ENCODE data around the gene NAGLU.
"Not testable (repeated sequence)": the region's sequence is repeated elsewhere in the genome, so short reads cannot be mapped to it uniquely, and the experiment has no call there.

NAGLU gene

DNA sequence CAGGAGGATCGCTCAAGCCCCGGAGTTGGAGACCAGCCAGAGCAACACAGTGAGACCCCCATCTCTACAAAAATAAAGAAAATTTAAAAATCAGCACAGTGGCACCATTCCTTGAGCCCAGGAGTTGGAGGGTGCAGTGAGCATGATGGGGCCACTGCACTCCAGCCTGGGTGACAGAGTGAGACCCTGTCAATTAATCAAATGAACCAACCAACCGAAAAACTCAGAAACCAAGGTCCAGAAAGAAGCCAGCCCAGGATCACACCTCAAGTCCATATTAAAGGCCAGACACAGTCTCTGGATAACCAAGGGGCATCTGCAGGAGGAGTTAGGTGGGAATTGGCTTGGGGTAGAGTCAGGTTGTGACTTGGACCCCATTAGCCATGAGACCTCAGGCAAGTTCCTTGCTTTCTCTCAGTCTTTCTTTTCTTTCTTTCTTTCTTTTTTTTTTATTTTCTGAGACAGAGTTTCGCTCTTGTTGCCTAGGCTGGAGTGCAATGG, 19.1 kb downstream of the NAGLU start:
- CTCF ChIA-PET, result interaction anchor here (1.3 to 2.0 kb wide), 2 partner anchors 9 to 23 kb away, joined by 3 to 5 read pairs; partner anchors contain the start of gene PSMC3IP
- TF ChIP-seq, protein P1, sequence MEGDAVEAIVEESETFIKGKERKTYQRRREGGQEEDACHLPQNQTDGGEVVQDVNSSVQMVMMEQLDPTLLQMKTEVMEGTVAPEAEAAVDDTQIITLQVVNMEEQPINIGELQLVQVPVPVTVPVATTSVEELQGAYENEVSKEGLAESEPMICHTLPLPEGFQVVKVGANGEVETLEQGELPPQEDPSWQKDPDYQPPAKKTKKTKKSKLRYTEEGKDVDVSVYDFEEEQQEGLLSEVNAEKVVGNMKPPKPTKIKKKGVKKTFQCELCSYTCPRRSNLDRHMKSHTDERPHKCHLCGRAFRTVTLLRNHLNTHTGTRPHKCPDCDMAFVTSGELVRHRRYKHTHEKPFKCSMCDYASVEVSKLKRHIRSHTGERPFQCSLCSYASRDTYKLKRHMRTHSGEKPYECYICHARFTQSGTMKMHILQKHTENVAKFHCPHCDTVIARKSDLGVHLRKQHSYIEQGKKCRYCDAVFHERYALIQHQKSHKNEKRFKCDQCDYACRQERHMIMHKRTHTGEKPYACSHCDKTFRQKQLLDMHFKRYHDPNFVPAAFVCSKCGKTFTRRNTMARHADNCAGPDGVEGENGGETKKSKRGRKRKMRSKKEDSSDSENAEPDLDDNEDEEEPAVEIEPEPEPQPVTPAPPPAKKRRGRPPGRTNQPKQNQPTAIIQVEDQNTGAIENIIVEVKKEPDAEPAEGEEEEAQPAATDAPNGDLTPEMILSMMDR (IDR thresholded peaks at IDR 0.05; ENCODE audit: insufficient read depth, low read length, missing control alignments), result no peak

DNA sequence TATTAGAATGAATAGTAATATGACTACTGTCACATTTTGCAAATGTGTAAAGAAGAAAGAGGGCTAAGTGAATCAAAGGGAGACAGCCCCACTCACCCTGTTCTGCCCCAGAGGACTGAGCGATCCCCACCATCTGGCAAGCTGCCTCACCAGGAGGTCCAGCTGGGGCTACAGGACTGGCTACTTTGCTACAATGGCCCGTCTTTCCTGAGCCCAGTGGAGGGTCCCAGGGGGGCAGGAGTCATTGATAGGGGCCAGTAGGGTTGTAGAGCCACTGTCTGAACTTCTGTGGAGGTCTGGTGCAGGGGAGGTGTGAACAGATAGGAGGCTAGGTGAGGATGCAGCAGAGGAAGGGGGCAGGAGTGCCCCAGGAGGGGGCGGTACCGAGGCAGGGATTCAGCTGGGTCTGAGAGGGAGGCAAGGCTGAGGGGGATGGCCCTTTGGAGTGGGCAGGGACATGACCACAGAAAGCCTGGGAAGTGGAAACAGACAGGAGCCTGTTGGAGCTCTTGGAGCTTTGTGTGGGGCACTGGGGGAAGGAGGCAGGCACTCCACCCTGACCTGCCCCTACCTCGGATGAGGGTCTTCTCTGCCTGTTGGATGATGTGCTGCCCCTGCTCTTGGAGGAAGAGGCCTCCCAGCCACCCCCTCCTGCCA, 20.0 kb downstream of the NAGLU start:
- POLR2A ChIA-PET; DNase-seq (ENCODE audit: low read depth, low spot score); H3K4me3 ChIP-seq (ENCODE audit: low read depth, low read length): not testable (repeated sequence)
- CTCF ChIA-PET, result interaction anchor here (2.0 kb wide), 1 partner anchor 22 kb away, joined by 5 read pairs; the partner anchor contains the start of gene PSMC3IP

More for the DNA sequence above, 19.1 kb downstream of the NAGLU start:
- DNase-seq (ENCODE audit: low read depth, low spot score), result no peak
- peak overlapping the region; percentile 78 for H3K4me3 ChIP-seq (ENCODE audit: low read depth, low read length)
- POLR2A ChIA-PET, result interaction anchor here (0.8 to 1.2 kb wide), 5 partner anchors 10 to 132 kb away, joined by 3 to 6 read pairs (median 4); partner anchors contain the start of genes CAVIN1 and MLX

DNA sequence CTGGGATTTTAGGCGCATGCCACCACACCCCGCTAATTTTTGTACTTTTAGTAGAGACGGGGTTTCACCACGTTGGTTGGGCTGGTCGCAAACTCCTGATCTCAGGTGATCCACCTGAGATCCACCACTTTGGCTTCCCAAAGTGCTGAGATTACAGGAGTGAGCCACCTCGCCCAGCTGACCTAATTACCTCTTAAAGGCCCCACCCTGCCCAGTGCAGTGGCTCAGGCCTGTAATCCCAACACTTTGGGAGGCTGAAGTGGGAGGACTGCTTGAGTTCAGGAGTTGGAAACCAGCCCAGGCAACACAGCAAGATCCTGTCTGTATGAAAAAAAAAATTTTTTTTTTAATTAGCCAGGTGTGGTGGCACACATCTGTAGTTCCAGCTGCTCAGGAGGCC, 23.0 kb downstream of the NAGLU start:
- POLR2A ChIA-PET, result interaction anchor here (0.9 to 1.0 kb wide), 2 partner anchors 11 to 136 kb away, joined by 3 read pairs; partner anchors contain the start of gene CAVIN1
- H3K4me3 ChIP-seq (ENCODE audit: low read depth, low read length), result no peak overlapping the region
- no peak for DNase-seq (ENCODE audit: low read depth, low spot score)
- CTCF ChIA-PET, result no interaction called here
- TF ChIP-seq, protein P1 (IDR thresholded peaks at IDR 0.05; ENCODE audit: insufficient read depth, low read length, missing control alignments), result no peak

DNA sequence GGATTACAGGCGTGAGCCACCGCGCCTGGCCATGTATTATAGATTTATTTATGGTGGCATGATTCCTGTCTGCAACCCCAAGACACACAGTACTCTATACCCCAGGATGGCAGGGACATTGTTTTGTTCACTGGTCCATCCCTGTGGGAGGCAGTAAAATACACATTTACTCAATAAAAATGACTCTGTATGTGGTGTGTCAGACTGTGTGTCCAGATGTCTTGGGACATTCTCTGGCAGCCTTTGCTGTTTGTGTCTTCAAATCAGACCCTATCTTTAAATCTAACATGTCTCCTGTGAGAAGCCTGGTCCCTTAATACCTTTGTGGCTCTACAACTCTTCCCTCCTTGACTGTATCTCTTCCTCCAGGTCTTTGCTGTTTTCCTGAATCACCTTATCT, 24.2 kb downstream of the NAGLU start:
- ChIA-PET POLR2A (interaction anchor here (0.9 kb wide), 1 partner anchor 17 kb away, joined by 3 read pairs; the partner anchor contains the start of gene PSMC3IP), CTCF (no interaction called here)
- H3K4me3 ChIP-seq (ENCODE audit: low read depth, low read length), result no peak overlapping the region
- DNase-seq (ENCODE audit: low read depth, low spot score), result no peak
- TF ChIP-seq, protein P1 (IDR thresholded peaks at IDR 0.05; ENCODE audit: insufficient read depth, low read length, missing control alignments), result no peak

DNA sequence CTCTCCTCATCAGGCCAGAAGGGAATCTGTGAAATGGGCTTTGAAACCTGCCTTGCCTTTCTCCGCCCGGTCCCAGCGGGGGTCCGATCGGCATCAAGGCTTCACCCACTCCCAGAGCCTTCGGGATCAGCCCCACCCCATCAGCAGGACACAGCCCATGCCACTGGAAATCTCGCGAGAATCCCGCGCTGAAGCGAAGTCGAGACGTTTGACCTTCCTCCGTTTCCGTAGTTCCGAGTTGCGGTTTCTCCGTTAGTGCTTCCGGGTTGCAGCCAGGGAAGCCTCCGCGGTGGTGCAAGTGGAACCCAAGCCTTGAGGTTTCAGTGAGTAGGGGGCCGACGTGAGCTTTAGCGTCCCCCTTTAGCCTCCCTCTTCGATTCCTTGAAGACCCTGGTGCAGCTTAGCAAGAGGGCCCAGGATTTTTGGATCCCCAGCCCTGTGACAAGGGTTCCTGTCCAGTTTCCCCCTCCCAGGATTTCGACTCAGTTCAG, 25.9 kb downstream of the NAGLU start, which contains the start of gene COASY:
TSS of gene COASY (plus strand) at position 252 of the 491 bp plus-strand sequence. CDS start 475 bp downstream, outside the sequence.
- DNase-seq (ENCODE audit: low read depth, low spot score), result peak; percentile 85
- TF ChIP-seq, protein P1 (IDR thresholded peaks at IDR 0.05; ENCODE audit: insufficient read depth, low read length, missing control alignments), result no peak
- ChIA-PET CTCF (no interaction called here), POLR2A (no interaction called here)
- peak within 1 kb of the TSS; percentile 83 for H3K4me3 ChIP-seq (ENCODE audit: low read depth, low read length)

DNA sequence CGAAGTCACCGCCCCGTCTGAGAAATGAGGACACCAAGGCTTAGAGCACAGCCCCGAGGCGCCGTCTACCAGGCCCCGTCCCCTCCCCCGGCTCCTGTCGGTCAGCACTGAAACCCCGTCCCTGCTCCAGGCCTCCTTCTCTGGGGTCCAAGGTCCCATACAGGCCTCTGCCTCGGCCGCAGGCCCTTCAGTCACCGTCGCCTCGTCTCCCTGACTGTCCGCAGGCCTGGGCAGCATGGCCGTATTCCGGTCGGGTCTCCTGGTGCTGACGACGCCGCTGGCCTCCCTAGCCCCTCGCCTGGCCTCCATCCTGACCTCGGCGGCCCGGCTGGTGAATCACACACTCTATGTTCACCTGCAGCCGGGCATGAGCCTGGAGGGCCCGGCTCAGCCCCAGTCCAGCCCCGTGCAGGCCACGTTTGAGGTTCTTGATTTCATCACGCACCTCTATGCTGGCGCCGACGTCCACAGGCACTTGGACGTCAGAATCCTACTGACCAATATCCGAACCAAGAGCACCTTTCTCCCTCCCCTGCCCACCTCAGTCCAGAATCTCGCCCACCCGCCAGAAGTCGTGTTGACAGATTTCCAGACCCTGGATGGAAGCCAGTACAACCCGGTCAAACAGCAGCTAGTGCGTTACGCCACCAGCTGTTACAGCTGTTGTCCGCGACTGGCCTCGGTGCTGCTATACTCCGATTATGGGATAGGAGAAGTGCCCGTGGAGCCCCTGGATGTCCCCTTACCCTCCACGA, 26.5 kb downstream of the NAGLU start:
- ChIA-PET POLR2A (no interaction called here), CTCF (interaction anchor here (6.5 kb wide), 1 partner anchor 16 kb away, joined by 53 read pairs; the partner anchor contains the start of gene PSMC3IP)
- peak overlapping the region; percentile 83 for H3K4me3 ChIP-seq (ENCODE audit: low read depth, low read length)
- TF ChIP-seq, protein P1 (IDR thresholded peaks at IDR 0.05; ENCODE audit: insufficient read depth, low read length, missing control alignments), result no peak
- no peak for DNase-seq (ENCODE audit: low read depth, low spot score)
